Measurements from ENCODE around the gene EMB.
"Not testable (repeated sequence)": the region's sequence is repeated elsewhere in the genome, so short reads cannot be mapped to it uniquely, and the experiment has no call there.

Gene EMB

GRCh38 chr5:50447941-50448340 lies 6.9 kb upstream of the EMB start:
- FAIRE-seq (no peak), DNase-seq (ENCODE audit: insufficient read length, low spot score) (no peak)
- no peak for TF ChIP-seq CTCF (IDR thresholded peaks at IDR 0.05; ENCODE audit: insufficient read depth, missing control alignments)

- DNase-seq (ENCODE audit: insufficient read length, low spot score) (no peak), FAIRE-seq (no peak)
- TF ChIP-seq CTCF (IDR thresholded peaks at IDR 0.05; ENCODE audit: insufficient read depth, missing control alignments) = no peak
These were observed 6.1 kb upstream of the EMB start for GRCh38 chr5:50447228-50447627.

DNA sequence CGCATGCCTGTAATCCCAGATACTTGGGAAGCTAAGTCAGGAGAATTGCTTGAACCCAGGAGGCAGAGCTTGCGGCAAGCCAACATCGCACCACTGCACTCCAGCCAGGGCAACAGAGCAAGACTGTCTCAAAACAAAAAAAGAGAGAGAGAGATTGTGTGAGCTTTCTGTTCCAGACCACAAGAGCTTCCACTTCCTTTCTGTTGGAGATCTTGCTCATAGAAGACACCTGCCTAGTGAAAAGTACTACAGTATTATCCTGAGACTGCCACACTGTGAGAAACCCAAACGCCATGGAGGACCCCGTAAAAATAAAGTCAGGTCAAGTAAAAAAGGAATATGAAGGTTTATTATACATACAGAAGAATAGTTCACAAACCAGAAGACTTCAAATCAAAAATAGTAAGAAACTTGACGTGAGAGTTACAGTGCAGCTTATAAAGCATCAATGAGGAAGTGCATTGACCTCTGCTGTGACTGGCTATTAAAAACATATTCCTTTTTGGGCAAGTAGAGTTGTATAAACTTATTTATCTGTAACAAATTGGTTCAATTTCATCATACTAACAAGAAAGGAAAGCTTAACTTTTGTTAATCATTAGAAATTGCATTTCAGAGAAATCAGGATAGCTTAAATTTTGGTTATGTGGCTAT lies 4.3 kb upstream of the EMB start:
- no peak for TF ChIP-seq CTCF (IDR thresholded peaks at IDR 0.05; ENCODE audit: insufficient read depth, missing control alignments)
- DNase-seq (ENCODE audit: insufficient read length, low spot score) = no peak
- peak; percentile 41 for FAIRE-seq

- not testable (repeated sequence) for DNase-seq (ENCODE audit: insufficient read length, low spot score)
- FAIRE-seq = peak; percentile 99
These were observed 1.8 kb upstream of the EMB start for GRCh38 chr5:50442559-50443539.

DNA sequence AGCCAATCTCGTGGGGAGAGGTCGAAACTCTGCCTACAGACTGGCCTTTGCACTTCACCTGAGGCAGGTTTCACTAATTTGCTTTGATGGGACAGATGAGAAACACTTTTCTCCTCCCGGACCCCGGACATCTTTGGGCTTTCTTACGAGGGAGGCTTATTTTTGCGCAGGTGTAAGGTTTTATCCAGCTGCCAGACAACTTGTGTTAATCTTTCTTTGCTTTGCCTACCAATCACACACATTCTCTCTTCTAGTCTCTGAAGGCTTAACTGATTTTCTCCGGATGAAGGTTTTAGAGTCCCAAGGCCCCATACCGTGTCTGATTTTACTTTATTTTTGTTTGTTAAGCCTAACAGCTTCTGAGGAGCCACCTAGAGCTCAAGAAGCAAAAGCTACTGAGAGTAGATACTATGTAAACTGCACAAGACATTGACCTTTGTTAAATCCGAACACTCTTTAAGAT lies 436 bp upstream of the EMB start:
- no peak for TF ChIP-seq CTCF (IDR thresholded peaks at IDR 0.05; ENCODE audit: insufficient read depth, missing control alignments)
- FAIRE-seq = no peak
- DNase-seq (ENCODE audit: insufficient read length, low spot score) = no peak

DNA sequence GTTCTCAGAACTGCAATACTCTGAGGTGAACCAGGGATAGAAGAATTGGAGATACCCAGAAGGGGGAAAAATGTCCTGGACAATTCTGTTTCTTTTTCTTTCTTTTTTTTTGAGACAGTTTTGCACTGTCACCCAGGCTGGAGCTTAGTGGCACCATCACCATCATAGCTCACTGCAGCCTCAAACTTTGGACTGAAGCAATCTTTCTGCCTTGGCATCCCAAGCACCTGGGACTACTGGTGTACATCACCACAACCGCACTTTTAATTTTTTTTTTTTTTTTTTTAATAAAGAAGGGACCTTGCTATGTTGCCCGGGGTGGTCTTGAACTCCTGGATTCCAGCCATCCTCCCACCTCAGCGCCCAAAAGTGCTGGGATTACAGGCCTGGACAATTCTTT lies 1.9 kb downstream of the EMB start:
- no peak for FAIRE-seq
- no peak for DNase-seq (ENCODE audit: insufficient read length, low spot score)
- no peak for TF ChIP-seq CTCF (IDR thresholded peaks at IDR 0.05; ENCODE audit: insufficient read depth, missing control alignments)

DNA sequence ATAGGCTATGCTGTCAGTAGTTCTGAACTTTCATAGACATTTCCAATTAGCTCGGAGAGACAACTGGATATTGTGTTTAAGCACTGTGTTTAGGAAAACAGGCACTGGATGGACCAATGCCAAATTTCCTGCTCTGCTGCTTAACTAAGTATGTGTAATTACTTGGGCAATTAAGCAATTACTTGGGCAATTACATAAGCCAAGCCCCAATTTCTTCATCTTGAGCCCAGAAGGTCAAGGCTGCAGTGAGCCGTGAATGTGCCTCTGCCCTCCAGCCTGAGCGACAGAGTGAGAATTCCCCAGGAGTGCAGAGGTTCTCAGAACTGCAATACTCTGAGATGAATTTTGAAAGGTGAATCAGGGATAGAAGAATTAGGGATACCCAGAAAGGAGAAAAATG lies 3.0 kb downstream of the EMB start:
- not testable (repeated sequence) for DNase-seq (ENCODE audit: insufficient read length, low spot score)
- FAIRE-seq = peak; percentile 90

DNA sequence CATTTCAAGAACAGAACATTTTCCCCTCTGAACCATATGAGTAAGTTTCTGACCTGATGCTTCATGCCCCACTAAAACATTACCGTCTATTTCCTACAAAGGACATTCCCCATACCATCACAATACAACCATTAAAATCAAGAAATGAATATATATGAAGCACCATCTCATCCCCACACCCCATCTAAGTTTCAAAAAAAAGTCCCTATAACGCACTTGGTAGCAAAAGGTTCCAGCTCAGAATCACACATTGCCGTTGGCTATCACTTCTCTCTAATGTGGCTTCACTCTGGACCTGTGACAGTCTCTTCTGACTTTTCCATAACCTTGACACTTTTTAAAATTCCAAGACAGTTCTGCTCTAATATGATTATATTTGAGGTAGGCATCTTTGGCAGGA lies 5.9 kb downstream of the EMB start:
- no peak for FAIRE-seq

DNA sequence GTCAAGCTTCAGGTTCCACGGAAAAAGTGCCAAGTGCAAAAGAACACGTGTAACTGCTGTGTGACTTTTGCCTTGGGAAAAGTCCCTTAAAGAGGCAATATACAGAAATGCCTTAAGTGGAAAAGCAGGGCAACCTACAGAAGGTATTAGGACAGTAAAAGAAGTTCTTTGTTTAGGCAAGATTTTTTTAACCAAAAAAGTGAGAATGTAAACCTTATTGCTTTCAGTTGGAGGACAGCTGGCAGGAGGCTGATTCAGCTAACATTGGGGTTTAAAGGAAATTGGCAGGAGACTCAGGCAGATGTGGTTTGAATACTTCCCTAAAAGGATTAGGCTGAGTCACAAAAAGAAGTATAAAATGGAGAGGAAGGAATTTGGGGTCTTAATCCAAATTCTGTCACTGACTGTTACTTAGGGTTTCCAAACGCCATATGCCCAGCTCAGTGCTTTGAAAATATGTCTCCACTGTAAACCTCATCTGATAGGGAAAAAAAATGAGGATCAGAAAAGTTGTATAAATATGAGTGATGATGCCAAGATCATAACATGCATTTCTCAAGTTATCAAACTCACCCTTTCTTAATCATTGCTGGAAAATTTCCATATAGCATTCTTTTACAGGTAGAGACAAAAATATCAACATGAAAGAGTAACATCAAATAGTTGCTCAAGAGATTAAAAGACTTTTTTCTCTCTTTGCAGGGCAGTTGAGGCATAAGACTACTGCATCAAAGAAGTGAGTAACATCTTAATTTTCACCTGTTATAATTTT lies 9.8 kb downstream of the EMB start:
- FAIRE-seq; DNase-seq (ENCODE audit: insufficient read length, low spot score): not testable (repeated sequence)

More for the DNA sequence above, 5.9 kb downstream of the EMB start:
- TF ChIP-seq CTCF (IDR thresholded peaks at IDR 0.05; ENCODE audit: insufficient read depth, missing control alignments) = no peak
- no peak for DNase-seq (ENCODE audit: insufficient read length, low spot score)

GRCh38 chr5:50423100-50423799 lies 17.8 kb downstream of the EMB start:
- not testable (repeated sequence) for DNase-seq (ENCODE audit: insufficient read length, low spot score)
- FAIRE-seq = peak; percentile 56
